GM23338 (cell line): ENCODE data around the gene TSFM. TPM values are rescaled to one million over a fixed set of nuclear protein-coding genes. Genes with fewer than 3 reads are reported as not detected.

ENCODE experiments used
- ATAC-seq: fragments of 200-7000 bp; cut with Tn5 transposase; 3 replicates; pipeline ENCODE4 v1.9.1; 2020
- DNase-seq: peaks from one replicate; pipeline ENCODE4 v3.0.0-alpha.2; 2015; ENCODE audit warnings: low spot score
- H2AFZ ChIP-seq: fragments of 200-600 bp; sonication (generic); 2 replicates; pipeline ENCODE4 v1.8.0; 2016; ENCODE audit warnings: antibody characterized with exemption, mild to moderate bottlenecking, moderate library complexity
- H3F3A ChIP-seq: fragments of 200-600 bp; sonication (generic); replicated peaks from 2 replicates; pipeline ENCODE4 v1.8.0; 2017; ENCODE audit warnings: antibody characterized with exemption, mixed run types, low read depth
- H3K27ac ChIP-seq: fragments of 200-600 bp; sonication (generic); 2 replicates; pipeline ENCODE4 v1.6.1; 2016; ENCODE audit warnings: low read depth
- H3K27me3 ChIP-seq: fragments of 200-600 bp; sonication (generic); 2 replicates; pipeline ENCODE4 v1.8.0; 2016; ENCODE audit warnings: mild to moderate bottlenecking, mixed run types, moderate library complexity; ENCODE audit not compliant: insufficient read depth
- H3K36me3 ChIP-seq: fragments of 200-600 bp; sonication (generic); 2 replicates; pipeline ENCODE4 v1.8.0; 2016; ENCODE audit warnings: mild to moderate bottlenecking; ENCODE audit not compliant: insufficient read depth
- H3K4me1 ChIP-seq: fragments of 200-600 bp; sonication (generic); 2 replicates; pipeline ENCODE4 v1.8.0; 2016; ENCODE audit warnings: mild to moderate bottlenecking, moderate library complexity; ENCODE audit not compliant: insufficient read depth
- H3K4me2 ChIP-seq: fragments of 200-600 bp; sonication (generic); 2 replicates; pipeline ENCODE4 v1.7.1; 2017; ENCODE audit warnings: mixed run types
- H3K4me3 ChIP-seq: fragments of 200-600 bp; sonication (generic); 2 replicates; pipeline ENCODE4 v1.6.1; 2016; ENCODE audit warnings: mixed run types
- H3K79me2 ChIP-seq: fragments of 200-600 bp; sonication (generic); replicated peaks from 2 replicates; pipeline ENCODE4 v1.8.0; 2017; ENCODE audit warnings: mild to moderate bottlenecking; ENCODE audit not compliant: insufficient read depth
- H3K9me2 ChIP-seq: fragments of 200-600 bp; sonication (generic); 2 replicates; pipeline ENCODE4 v1.8.0; 2017; ENCODE audit not compliant: insufficient read depth
- H4K20me1 ChIP-seq: fragments of 200-600 bp; sonication (generic); replicated peaks from 2 replicates; pipeline ENCODE4 v1.8.0; 2017; ENCODE audit warnings: mild to moderate bottlenecking; ENCODE audit not compliant: insufficient read depth
- H3K27ac Mint-ChIP-seq: 2 replicates; pipeline ENCODE4 v1.8.0; 2020; ENCODE audit warnings: inconsistent platforms, mild to moderate bottlenecking, moderate library complexity, mixed read lengths
- H3K27me3 Mint-ChIP-seq: 3 replicates; pipeline ENCODE4 v1.8.0; 2022; ENCODE audit warnings: low read depth, mild to moderate bottlenecking, moderate library complexity, mixed read lengths, inconsistent platforms; ENCODE audit not compliant: insufficient read depth, poor library complexity
- H3K36me3 Mint-ChIP-seq: 3 replicates; pipeline ENCODE4 v1.8.0; 2021; ENCODE audit warnings: low read depth, mild to moderate bottlenecking, inconsistent platforms, moderate library complexity, mixed read lengths
- H3K4me1 Mint-ChIP-seq: 3 replicates; pipeline ENCODE4 v1.8.0; 2020; ENCODE audit warnings: mild to moderate bottlenecking, inconsistent platforms, mixed read lengths
- H3K4me3 Mint-ChIP-seq: 3 replicates; pipeline ENCODE4 v1.8.0; 2021; ENCODE audit warnings: moderate library complexity, mild to moderate bottlenecking, inconsistent platforms, mixed read lengths
- H3K9me3 Mint-ChIP-seq: 3 replicates; pipeline ENCODE4 v1.8.0; 2020; ENCODE audit warnings: moderate library complexity, mild to moderate bottlenecking, inconsistent platforms, mixed read lengths
- CREB1 ChIP-seq: fragments of 250-450 bp; sonication (Bioruptor Pico); IDR thresholded peaks from 2 replicates; pipeline ENCODE4 v1.5.0; 2020; ENCODE audit warnings: low read depth, mild to moderate bottlenecking, moderate library complexity
- CTCF ChIP-seq, 2 experiments: fragments of 200-600 bp in 1 of 2; sonication (generic) in 1 of 2; conservative IDR thresholded peaks; 2 replicates each; pipeline versions ENCODE4 v1.5.1 to v1.6.1; 2016 to 2017; ENCODE audit warnings: antibody characterized with exemption in 2 of 2, low read depth in 2 of 2, mild to moderate bottlenecking in 2 of 2, moderate library complexity in 1 of 2
- EZH2 ChIP-seq: fragments of 200-600 bp; sonication (generic); IDR thresholded peaks from one replicate; pipeline ENCODE4 v1.8.0; 2017; ENCODE audit warnings: antibody characterized with exemption, mild to moderate bottlenecking, low read depth; ENCODE audit not compliant: unreplicated experiment
- EZH2phosphoT487 ChIP-seq: fragments of 200-600 bp; sonication (generic); IDR thresholded peaks from one replicate; pipeline ENCODE4 v1.8.1; 2018; ENCODE audit warnings: antibody characterized with exemption; ENCODE audit not compliant: unreplicated experiment
- JUNB ChIP-seq: IDR thresholded peaks from one replicate; pipeline ENCODE4 v1.6.1; 2016; ENCODE audit warnings: antibody characterized with exemption; ENCODE audit not compliant: unreplicated experiment
- NANOG ChIP-seq: IDR thresholded peaks from 2 replicates; pipeline ENCODE4 v1.6.1; 2016; ENCODE audit warnings: antibody characterized with exemption, borderline replicate concordance
- POLR2AphosphoS5 ChIP-seq: IDR thresholded peaks from 2 replicates; pipeline ENCODE4 v1.6.1; 2016; ENCODE audit warnings: antibody characterized with exemption, low read depth
- STAT1 ChIP-seq: IDR thresholded peaks from one replicate; pipeline ENCODE4 v1.6.1; 2016; ENCODE audit warnings: antibody characterized with exemption; ENCODE audit not compliant: unreplicated experiment
- ZNF114 ChIP-seq: fragments of 250-450 bp; sonication (Bioruptor Pico); IDR thresholded peaks from 2 replicates; pipeline ENCODE4 v1.5.0; 2020; ENCODE audit warnings: mild to moderate bottlenecking, moderate library complexity
- ZNF331 ChIP-seq: fragments of 250-450 bp; sonication (Bioruptor Pico); IDR thresholded peaks from 2 replicates; pipeline ENCODE4 v1.5.0; 2020; ENCODE audit warnings: low read depth, mild to moderate bottlenecking, moderate library complexity
- ZNF462 ChIP-seq: fragments of 250-450 bp; sonication (Bioruptor Pico); IDR thresholded peaks from 2 replicates; pipeline ENCODE4 v1.5.0; 2020; ENCODE audit warnings: mild to moderate bottlenecking, moderate library complexity
- polyA plus RNA-seq: library from polyadenylated mRNA; unstranded; fragments of >200 nt; fragmentation: Nextera tagmentation; extraction: Ambion mirVana; gene quantifications from 2 replicates; pipeline ENCODE4 v1.2.1, GENCODE V29; 2016
- total RNA-seq: library from RNA; depleted of rRNA; stranded (reverse); fragments of >200 nt; shearing (Covaris generic); gene quantifications from 2 replicates; pipeline ENCODE4 v1.2.3, GENCODE V29; 2014
- TF ChIP-seq, protein P1 (sequence below): IDR thresholded peaks from one replicate; pipeline ENCODE4 v1.6.1; 2018; ENCODE audit warnings: antibody characterized with exemption; ENCODE audit not compliant: unreplicated experiment

TSFM gene
- total and polyA plus RNA-seq, 2 experiments from 2014 or later = 29.5 to 43.1 TPM

- no peaks in the 10 kb centered on the region for H3K9me2 ChIP-seq
- H3F3A ChIP-seq = no peaks in the 10 kb centered on the region
- no peak for DNase-seq
- no peak overlapping the region for H2AFZ ChIP-seq
- no peak for TF ChIP-seq CREB1
- TF ChIP-seq EZH2 = no peak
- no peak for TF ChIP-seq EZH2phosphoT487
- TF ChIP-seq NANOG = no peak
- TF ChIP-seq ZNF114 (CRISPR knock-in tag) = no peak
- no peak for TF ChIP-seq STAT1
- TF ChIP-seq, protein P1, sequence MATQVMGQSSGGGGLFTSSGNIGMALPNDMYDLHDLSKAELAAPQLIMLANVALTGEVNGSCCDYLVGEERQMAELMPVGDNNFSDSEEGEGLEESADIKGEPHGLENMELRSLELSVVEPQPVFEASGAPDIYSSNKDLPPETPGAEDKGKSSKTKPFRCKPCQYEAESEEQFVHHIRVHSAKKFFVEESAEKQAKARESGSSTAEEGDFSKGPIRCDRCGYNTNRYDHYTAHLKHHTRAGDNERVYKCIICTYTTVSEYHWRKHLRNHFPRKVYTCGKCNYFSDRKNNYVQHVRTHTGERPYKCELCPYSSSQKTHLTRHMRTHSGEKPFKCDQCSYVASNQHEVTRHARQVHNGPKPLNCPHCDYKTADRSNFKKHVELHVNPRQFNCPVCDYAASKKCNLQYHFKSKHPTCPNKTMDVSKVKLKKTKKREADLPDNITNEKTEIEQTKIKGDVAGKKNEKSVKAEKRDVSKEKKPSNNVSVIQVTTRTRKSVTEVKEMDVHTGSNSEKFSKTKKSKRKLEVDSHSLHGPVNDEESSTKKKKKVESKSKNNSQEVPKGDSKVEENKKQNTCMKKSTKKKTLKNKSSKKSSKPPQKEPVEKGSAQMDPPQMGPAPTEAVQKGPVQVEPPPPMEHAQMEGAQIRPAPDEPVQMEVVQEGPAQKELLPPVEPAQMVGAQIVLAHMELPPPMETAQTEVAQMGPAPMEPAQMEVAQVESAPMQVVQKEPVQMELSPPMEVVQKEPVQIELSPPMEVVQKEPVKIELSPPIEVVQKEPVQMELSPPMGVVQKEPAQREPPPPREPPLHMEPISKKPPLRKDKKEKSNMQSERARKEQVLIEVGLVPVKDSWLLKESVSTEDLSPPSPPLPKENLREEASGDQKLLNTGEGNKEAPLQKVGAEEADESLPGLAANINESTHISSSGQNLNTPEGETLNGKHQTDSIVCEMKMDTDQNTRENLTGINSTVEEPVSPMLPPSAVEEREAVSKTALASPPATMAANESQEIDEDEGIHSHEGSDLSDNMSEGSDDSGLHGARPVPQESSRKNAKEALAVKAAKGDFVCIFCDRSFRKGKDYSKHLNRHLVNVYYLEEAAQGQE = no peak
- TF ChIP-seq ZNF462 (CRISPR knock-in tag) = no peak
- no peak for TF ChIP-seq ZNF331 (CRISPR knock-in tag)
- no peak for TF ChIP-seq POLR2AphosphoS5
- TF ChIP-seq CTCF (conservative IDR thresholded peaks at IDR 0.05; ENCODE audit: low read depth in 2 of 2) = no peak
- no peak for TF ChIP-seq JUNB
- no peak overlapping the region for H3K27ac ChIP-seq
- Mint-ChIP-seq H3K27ac (no peak overlapping the region), H3K4me1 (no peaks in the 10 kb centered on the region), H3K27me3 (peaks cover 4% of the 10 kb centered on the region), H3K36me3 (peaks cover 4% of the 10 kb centered on the region), H3K9me3 (no peaks in the 10 kb centered on the region), H3K4me3 (no peak overlapping the region)
- peaks cover 2% of the 10 kb centered on the region; the same call in 1 of the 2 replicates for H3K4me1 ChIP-seq
- H3K4me3 ChIP-seq = no peak overlapping the region
- H3K36me3 ChIP-seq = no peaks in the 10 kb centered on the region
- no peaks in the 10 kb centered on the region for H4K20me1 ChIP-seq
- no peak for ATAC-seq
- H3K4me2 ChIP-seq = no peak overlapping the region
- no peaks in the 10 kb centered on the region for H3K79me2 ChIP-seq
- H3K27me3 ChIP-seq = no peaks in the 10 kb centered on the region
Observed at GRCh38 chr12:57806677-57807076, 24.1 kb downstream of the TSFM start.
